ENCODE data around the gene RAD51AP2.

RAD51AP2 gene

GRCh38 chr2:17547737-17548136, 29.5 kb upstream of the RAD51AP2 start:
- no peaks in the 10 kb centered on the region for H3K4me1 ChIP-seq (ENCODE audit: insufficient read depth, low read length, poor library complexity, severe bottlenecking)

GRCh38 chr2:17547237-17547636, 29.0 kb upstream of the RAD51AP2 start:
- H3K4me2 ChIP-seq (ENCODE audit: low read depth, low read length, poor library complexity, severe bottlenecking), result no peak overlapping the region
- no peaks in the 10 kb centered on the region for H3K4me1 ChIP-seq (ENCODE audit: insufficient read depth, low read length, poor library complexity, severe bottlenecking)
- H3K79me2 ChIP-seq (ENCODE audit: insufficient read depth, low read length), result no peaks in the 10 kb centered on the region
- no peaks in the 10 kb centered on the region for H3K27me3 ChIP-seq (ENCODE audit: insufficient read depth, low read length, poor library complexity, severe bottlenecking)
- no peaks in the 10 kb centered on the region for H3K36me3 ChIP-seq (ENCODE audit: insufficient read depth, low read length)
- H3K9ac ChIP-seq (ENCODE audit: low read depth, low read length, poor library complexity, severe bottlenecking), result no peak overlapping the region
- no peak overlapping the region for H2AFZ ChIP-seq (ENCODE audit: low read length)
- H3F3A ChIP-seq (ENCODE audit: low read depth), result no peaks in the 10 kb centered on the region
- no peaks in the 10 kb centered on the region for H4K20me1 ChIP-seq (ENCODE audit: insufficient read depth, low read length, poor library complexity, severe bottlenecking)
- no peaks in the 10 kb centered on the region for H3K9me3 ChIP-seq (ENCODE audit: insufficient read depth, low read depth, low read length)
- TF ChIP-seq CTCF (conservative IDR thresholded peaks at IDR 0.05; ENCODE audit: low read length) (no peak), EZH2phosphoT487 (IDR thresholded peaks at IDR 0.05; ENCODE audit: borderline replicate concordance) (no peak)
- H3K4me3 ChIP-seq (ENCODE audit: low read length, poor library complexity, severe bottlenecking), result no peak overlapping the region
- no peaks in the 10 kb centered on the region for H3K9me2 ChIP-seq (replicated peaks; ENCODE audit: low read depth, low read length)

More at GRCh38 chr2:17547737-17548136, 29.5 kb upstream of the RAD51AP2 start:
- H3K9ac ChIP-seq (ENCODE audit: low read depth, low read length, poor library complexity, severe bottlenecking), result no peak overlapping the region
- no peaks in the 10 kb centered on the region for H3K36me3 ChIP-seq (ENCODE audit: insufficient read depth, low read length)
- H3F3A ChIP-seq (ENCODE audit: low read depth), result no peaks in the 10 kb centered on the region
- H3K79me2 ChIP-seq (ENCODE audit: insufficient read depth, low read length), result no peaks in the 10 kb centered on the region
- no peak overlapping the region for H3K4me2 ChIP-seq (ENCODE audit: low read depth, low read length, poor library complexity, severe bottlenecking)
- no peak overlapping the region for H2AFZ ChIP-seq (ENCODE audit: low read length)
- H3K9me2 ChIP-seq (replicated peaks; ENCODE audit: low read depth, low read length), result no peaks in the 10 kb centered on the region
- TF ChIP-seq EZH2phosphoT487 (IDR thresholded peaks at IDR 0.05; ENCODE audit: borderline replicate concordance), result no peak
- TF ChIP-seq CTCF (conservative IDR thresholded peaks at IDR 0.05; ENCODE audit: low read length), result no peak
- no peaks in the 10 kb centered on the region for H4K20me1 ChIP-seq (ENCODE audit: insufficient read depth, low read length, poor library complexity, severe bottlenecking)
- H3K4me3 ChIP-seq (ENCODE audit: low read length, poor library complexity, severe bottlenecking), result no peak overlapping the region
- no peaks in the 10 kb centered on the region for H3K27me3 ChIP-seq (ENCODE audit: insufficient read depth, low read length, poor library complexity, severe bottlenecking)
- no peaks in the 10 kb centered on the region for H3K9me3 ChIP-seq (ENCODE audit: insufficient read depth, low read depth, low read length)

GRCh38 chr2:17545680-17546613, 27.7 kb upstream of the RAD51AP2 start:
- H3F3A ChIP-seq (ENCODE audit: low read depth), result no peaks in the 10 kb centered on the region
- no peaks in the 10 kb centered on the region for H3K27me3 ChIP-seq (ENCODE audit: insufficient read depth, low read length, poor library complexity, severe bottlenecking)
- no peaks in the 10 kb centered on the region for H3K36me3 ChIP-seq (ENCODE audit: insufficient read depth, low read length)
- no peaks in the 10 kb centered on the region for H3K79me2 ChIP-seq (ENCODE audit: insufficient read depth, low read length)
- no peak overlapping the region for H2AFZ ChIP-seq (ENCODE audit: low read length)
- H3K4me2 ChIP-seq (ENCODE audit: low read depth, low read length, poor library complexity, severe bottlenecking), result no peak overlapping the region
- no peaks in the 10 kb centered on the region for H3K9me3 ChIP-seq (ENCODE audit: insufficient read depth, low read depth, low read length)
- no peaks in the 10 kb centered on the region for H3K9me2 ChIP-seq (replicated peaks; ENCODE audit: low read depth, low read length)
- TF ChIP-seq EZH2phosphoT487 (IDR thresholded peaks at IDR 0.05; ENCODE audit: borderline replicate concordance) (no peak), CTCF (conservative IDR thresholded peaks at IDR 0.05; ENCODE audit: low read length) (no peak)
- H3K4me1 ChIP-seq (ENCODE audit: insufficient read depth, low read length, poor library complexity, severe bottlenecking), result no peaks in the 10 kb centered on the region
- H4K20me1 ChIP-seq (ENCODE audit: insufficient read depth, low read length, poor library complexity, severe bottlenecking), result no peaks in the 10 kb centered on the region
- H3K9ac ChIP-seq (ENCODE audit: low read depth, low read length, poor library complexity, severe bottlenecking), result no peak overlapping the region
- no peak overlapping the region for H3K4me3 ChIP-seq (ENCODE audit: low read length, poor library complexity, severe bottlenecking)
